GM12872 (cell line): Measurements from ENCODE around the gene DOCK11.

Experiments used
- CTCF ChIP-seq: IDR thresholded peaks from 3 replicates; pipeline ENCODE4 v1.5.1; 2011; ENCODE audit warnings: low read depth, mild to moderate bottlenecking, low read length, moderate library complexity; ENCODE audit not compliant: insufficient read depth

Gene DOCK11

GRCh38 chrX:118588715-118589114 lies 93.1 kb downstream of the DOCK11 start:
- TF ChIP-seq CTCF = no peak

GRCh38 chrX:118589227-118589626 lies 93.6 kb downstream of the DOCK11 start:
- TF ChIP-seq CTCF = no peak

GRCh38 chrX:118593407-118593806 lies 97.8 kb downstream of the DOCK11 start:
- TF ChIP-seq CTCF = no peak

- no peak for TF ChIP-seq CTCF
Observed at GRCh38 chrX:118594697-118595420, 99.2 kb downstream of the DOCK11 start.

GRCh38 chrX:118595501-118596042 lies 100.0 kb downstream of the DOCK11 start:
- no peak for TF ChIP-seq CTCF

GRCh38 chrX:118596390-118596789 lies 100.8 kb downstream of the DOCK11 start:
- no peak for TF ChIP-seq CTCF

- TF ChIP-seq CTCF = peak; percentile 77
Observed at GRCh38 chrX:118603981-118604380, 108.4 kb downstream of the DOCK11 start.
